GM18858 (cell line): Measurements from ENCODE around the gene CNTN4.

Experiments
- ATAC-seq: cut with Tn5 transposase; IDR thresholded peaks from one replicate; pipeline ENCODE4 v1.9.1; 2021; ENCODE audit not compliant: unreplicated experiment

The CNTN4 gene

GRCh38 chr3:2579206-2579605 lies 480.5 kb downstream of the CNTN4 start:
- no peak for ATAC-seq

- no peak for ATAC-seq
Measured at GRCh38 chr3:2583046-2583445, 484.4 kb downstream of the CNTN4 start.

- ATAC-seq: no peak
Measured at GRCh38 chr3:2589336-2589969, 490.8 kb downstream of the CNTN4 start.

GRCh38 chr3:2595486-2595885 lies 496.8 kb downstream of the CNTN4 start:
- no peak for ATAC-seq

- ATAC-seq: no peak
Measured at GRCh38 chr3:2597615-2598014, 498.9 kb downstream of the CNTN4 start.

GRCh38 chr3:2599471-2599870 lies 500.8 kb downstream of the CNTN4 start:
- ATAC-seq: no peak

GRCh38 chr3:2603692-2604289 lies 505.1 kb downstream of the CNTN4 start:
- no peak for ATAC-seq

GRCh38 chr3:2614578-2614977 lies 515.9 kb downstream of the CNTN4 start:
- no peak for ATAC-seq

- no peak for ATAC-seq
Measured at GRCh38 chr3:2615080-2615479, 516.4 kb downstream of the CNTN4 start.

- no peak for ATAC-seq
Measured at GRCh38 chr3:2623436-2623835, 524.8 kb downstream of the CNTN4 start.

GRCh38 chr3:2628117-2628516 lies 529.5 kb downstream of the CNTN4 start:
- ATAC-seq: no peak

GRCh38 chr3:2635511-2635910 lies 536.8 kb downstream of the CNTN4 start:
- ATAC-seq: no peak

GRCh38 chr3:2643606-2644005 lies 544.9 kb downstream of the CNTN4 start:
- ATAC-seq: no peak

GRCh38 chr3:2645001-2645400 lies 546.3 kb downstream of the CNTN4 start:
- no peak for ATAC-seq

- no peak for ATAC-seq
Measured at GRCh38 chr3:2650746-2651145, 552.1 kb downstream of the CNTN4 start.

GRCh38 chr3:2652386-2652785 lies 553.7 kb downstream of the CNTN4 start:
- no peak for ATAC-seq

GRCh38 chr3:2653706-2654105 lies 555.0 kb downstream of the CNTN4 start:
- no peak for ATAC-seq

GRCh38 chr3:2655229-2655701 lies 556.6 kb downstream of the CNTN4 start:
- ATAC-seq: no peak

GRCh38 chr3:2656806-2657777 lies 558.4 kb downstream of the CNTN4 start:
- no peak for ATAC-seq

GRCh38 chr3:2657971-2658370 lies 559.3 kb downstream of the CNTN4 start:
- ATAC-seq: no peak

- no peak for ATAC-seq
Measured at GRCh38 chr3:2659896-2660295, 561.2 kb downstream of the CNTN4 start.

- no peak for ATAC-seq
Measured at GRCh38 chr3:2661078-2661477, 562.4 kb downstream of the CNTN4 start.
